SU-DHL-6 (cell line): Measurements from ENCODE around the gene DNALI1.

Experiments used
- H2AFZ ChIP-seq: fragments of 200-600 bp; sonication (generic); 2 replicates; pipeline ENCODE4 v1.6.1; 2014; ENCODE audit warnings: low read depth, mild to moderate bottlenecking, moderate library complexity, mixed read lengths, antibody characterized with exemption, low read length; ENCODE audit not compliant: severe bottlenecking
- H3F3A ChIP-seq: fragments of 200-600 bp; shearing (Covaris generic); 2 replicates; pipeline ENCODE4 v1.6.0; 2016; ENCODE audit warnings: antibody characterized with exemption, mild to moderate bottlenecking; ENCODE audit not compliant: insufficient read depth
- H3K27ac ChIP-seq: fragments of 200-600 bp; sonication (generic); 2 replicates; pipeline ENCODE4 v1.5.1; 2016; ENCODE audit warnings: low read depth, mild to moderate bottlenecking, low read length, moderate library complexity, mixed read lengths
- H3K27me3 ChIP-seq: fragments of 200-600 bp; sonication (generic), shearing (Covaris generic); 2 replicates; pipeline ENCODE4 v1.6.0; 2014; ENCODE audit warnings: mild to moderate bottlenecking, low read length
- H3K36me3 ChIP-seq: fragments of 200-600 bp; sonication (generic); 2 replicates; pipeline ENCODE4 v1.6.1; 2014; ENCODE audit warnings: mild to moderate bottlenecking, low read length, mixed read lengths
- H3K4me2 ChIP-seq: fragments of 300-600, 200-600 bp; shearing (Covaris generic), sonication (generic); 2 replicates; pipeline ENCODE4 v1.6.0; 2014; ENCODE audit warnings: low read length, low read depth, mild to moderate bottlenecking; ENCODE audit not compliant: poor library complexity, severe bottlenecking
- H3K4me3 ChIP-seq: fragments of 200-600 bp; sonication (generic); 2 replicates; pipeline ENCODE4 v1.5.1; 2014; ENCODE audit warnings: antibody characterized with exemption, low read length, mild to moderate bottlenecking, mixed read lengths; ENCODE audit not compliant: insufficient read depth, poor library complexity, severe bottlenecking
- H3K79me2 ChIP-seq: fragments of 200-600 bp; sonication (generic); 2 replicates; pipeline ENCODE4 v1.6.1; 2014; ENCODE audit warnings: mild to moderate bottlenecking, low read length, moderate library complexity; ENCODE audit not compliant: insufficient read depth
- H3K9ac ChIP-seq: fragments of 200-600 bp; sonication (generic); 2 replicates; pipeline ENCODE4 v1.7.0; 2014; ENCODE audit warnings: mild to moderate bottlenecking, low read length
- H3K9me2 ChIP-seq: fragments of 200-600 bp; sonication (generic); replicated peaks from 2 replicates; pipeline ENCODE4 v1.6.1; 2014; ENCODE audit warnings: low read length; ENCODE audit not compliant: insufficient read depth
- H3K9me3 ChIP-seq: fragments of 200-600 bp; sonication (generic); 2 replicates; pipeline ENCODE4 v1.6.1; 2014; ENCODE audit warnings: low read length, mixed read lengths; ENCODE audit not compliant: insufficient read depth
- H4K20me1 ChIP-seq: fragments of 200-600 bp; sonication (generic); 2 replicates; pipeline ENCODE4 v1.6.1; 2014; ENCODE audit warnings: low read depth, mild to moderate bottlenecking, antibody characterized with exemption, low read length, moderate library complexity, mixed read lengths
- CTCF ChIP-seq: fragments of 200-600 bp; sonication (generic); IDR thresholded peaks from one replicate; pipeline ENCODE4 v1.5.1; 2017; ENCODE audit warnings: antibody characterized with exemption, mild to moderate bottlenecking, low read length, moderate library complexity; ENCODE audit not compliant: insufficient read depth, poor library complexity, severe bottlenecking
- EZH2phosphoT487 ChIP-seq: fragments of 200-600 bp; sonication (generic), shearing (Covaris generic); conservative IDR thresholded peaks from 2 replicates; pipeline ENCODE4 v1.6.1; 2018; ENCODE audit warnings: mild to moderate bottlenecking, antibody characterized with exemption, low read length, moderate library complexity, mixed read lengths

Gene DNALI1

GRCh38 chr1:37605061-37605650 is 48.4 kb downstream of the DNALI1 start:
- H3K9me3 ChIP-seq: no peaks in the 10 kb centered on the region
- no peaks in the 10 kb centered on the region for H3K9me2 ChIP-seq
- no peaks in the 10 kb centered on the region for H3K27me3 ChIP-seq
- H3K4me3 ChIP-seq: no peak overlapping the region
- no peak overlapping the region for H3K4me2 ChIP-seq
- H2AFZ ChIP-seq: no peak overlapping the region
- no peak overlapping the region for H3K9ac ChIP-seq
- no peak overlapping the region for H3K27ac ChIP-seq
- TF ChIP-seq CTCF: no peak
- TF ChIP-seq EZH2phosphoT487: no peak
- H3K79me2 ChIP-seq: no peaks in the 10 kb centered on the region
- no peaks in the 10 kb centered on the region for H3F3A ChIP-seq
- H4K20me1 ChIP-seq: no peaks in the 10 kb centered on the region
- no peaks in the 10 kb centered on the region for H3K36me3 ChIP-seq

GRCh38 chr1:37605806-37606474 is 49.2 kb downstream of the DNALI1 start:
- H4K20me1 ChIP-seq: no peaks in the 10 kb centered on the region
- no peak overlapping the region for H3K4me2 ChIP-seq
- no peaks in the 10 kb centered on the region for H3K9me2 ChIP-seq
- no peaks in the 10 kb centered on the region for H3K27me3 ChIP-seq
- no peaks in the 10 kb centered on the region for H3K9me3 ChIP-seq
- no peaks in the 10 kb centered on the region for H3F3A ChIP-seq
- no peaks in the 10 kb centered on the region for H3K79me2 ChIP-seq
- no peaks in the 10 kb centered on the region for H3K36me3 ChIP-seq
- H3K9ac ChIP-seq: no peak overlapping the region
- H2AFZ ChIP-seq: no peak overlapping the region
- no peak overlapping the region for H3K4me3 ChIP-seq
- no peak for TF ChIP-seq CTCF
- TF ChIP-seq EZH2phosphoT487: no peak
- H3K27ac ChIP-seq: no peak overlapping the region

GRCh38 chr1:37606481-37607263 is 49.9 kb downstream of the DNALI1 start:
- no peaks in the 10 kb centered on the region for H3K79me2 ChIP-seq
- H3K27ac ChIP-seq: no peak overlapping the region
- H3K9me2 ChIP-seq: no peaks in the 10 kb centered on the region
- no peaks in the 10 kb centered on the region for H3K36me3 ChIP-seq
- H3K9ac ChIP-seq: no peak overlapping the region
- no peaks in the 10 kb centered on the region for H3K27me3 ChIP-seq
- TF ChIP-seq EZH2phosphoT487: no peak
- no peak for TF ChIP-seq CTCF
- H4K20me1 ChIP-seq: no peaks in the 10 kb centered on the region
- no peak overlapping the region for H3K4me2 ChIP-seq
- H3F3A ChIP-seq: no peaks in the 10 kb centered on the region
- no peak overlapping the region for H3K4me3 ChIP-seq
- H3K9me3 ChIP-seq: no peaks in the 10 kb centered on the region
- no peak overlapping the region for H2AFZ ChIP-seq
